H1 (cell line): ENCODE results near the gene NPNT. TPM values are rescaled to one million over a fixed set of nuclear protein-coding genes. Genes with fewer than 3 reads are reported as not detected.

Experiments used
- CTCF ChIA-PET: fragments of 300-600 bp; sonication (Branson Sonifier 250); formaldehyde crosslinking; loops from one replicate; lab custom pipeline; 2021; ENCODE audit not compliant: partially characterized antibody; lab: Charles Lee
- POLR2A ChIA-PET: fragments of 300-600 bp; sonication (Branson Sonifier 250); formaldehyde crosslinking; loops from one replicate; lab custom pipeline; 2021; ENCODE audit warnings: inconsistent platforms; ENCODE audit not compliant: partially characterized antibody; lab: Charles Lee
- DNase-seq, 2 experiments: peaks; one replicate each; pipeline versions ENCODE4 v3.0.0 to v3.0.0-alpha.2; 2010 to 2022; ENCODE audit warnings: low spot score in 2 of 2, low read depth in 1 of 2, mixed read lengths in 1 of 2
- FAIRE-seq: peaks from 2 replicates; lab custom pipeline; 2011; peaks lifted over from hg19 to GRCh38; lab: Jason Lieb, UNC
- H2AFZ ChIP-seq: 2 replicates; pipeline ENCODE4 v1.8.1; 2012; ENCODE audit warnings: low read length, inconsistent platforms
- H2AK5ac ChIP-seq: 2 replicates; pipeline ENCODE4 v1.6.1; 2013; ENCODE audit warnings: low read depth, low read length
- H2BK120ac ChIP-seq: replicated peaks from 2 replicates; pipeline ENCODE3; 2013; ENCODE audit warnings: low read depth, low read length, inconsistent platforms
- H2BK12ac ChIP-seq: 2 replicates; pipeline ENCODE4 v1.6.1; 2013; ENCODE audit warnings: low read depth, low read length
- H2BK15ac ChIP-seq: 2 replicates; pipeline ENCODE4 v1.6.1; 2013; ENCODE audit warnings: low read length
- H2BK20ac ChIP-seq: 2 replicates; pipeline ENCODE4 v1.6.1; 2013; ENCODE audit warnings: low read length
- H2BK5ac ChIP-seq: 2 replicates; pipeline ENCODE4 v1.6.1; 2013; ENCODE audit warnings: low read depth, low read length
- H3K14ac ChIP-seq: 2 replicates; pipeline ENCODE4 v1.6.1; 2013; ENCODE audit warnings: inconsistent platforms; ENCODE audit not compliant: insufficient read length
- H3K18ac ChIP-seq: 2 replicates; pipeline ENCODE4 v1.6.1; 2013; ENCODE audit warnings: low read length; ENCODE audit errors: extremely low read depth
- H3K23ac ChIP-seq: 2 replicates; pipeline ENCODE4 v1.6.1; 2013; ENCODE audit warnings: inconsistent platforms; ENCODE audit not compliant: insufficient read length
- H3K23me2 ChIP-seq: 2 replicates; pipeline ENCODE4 v1.6.1; 2013; ENCODE audit warnings: low read depth, low read length
- H3K27ac ChIP-seq: 2 replicates; pipeline ENCODE4 v1.6.1; 2011; ENCODE audit warnings: low read depth, low read length, inconsistent platforms
- H3K27me3 ChIP-seq, 4 experiments: replicated peaks in 1 of 4; 1 replicate in 1 of 4; 2 replicates in 3 of 4; pipeline versions ENCODE4 v1.6.1 to v1.8.1; 2011 to 2013; ENCODE audit warnings: low read length in 3 of 4, mild to moderate bottlenecking in 3 of 4, inconsistent platforms in 2 of 4, mixed read lengths in 2 of 4, moderate library complexity in 1 of 4; ENCODE audit not compliant: control insufficient read depth in 3 of 4, insufficient read depth in 3 of 4; ENCODE audit errors: extremely low read depth in 1 of 4
- H3K36me3 ChIP-seq, 4 experiments: 2 replicates each; pipeline versions ENCODE4 v1.6.1 to v1.8.1; 2011 to 2013; ENCODE audit warnings: mild to moderate bottlenecking in 4 of 4, low read length in 3 of 4, moderate library complexity in 2 of 4, control low read depth in 1 of 4, inconsistent platforms in 1 of 4; ENCODE audit not compliant: insufficient read depth in 4 of 4, control insufficient read depth in 2 of 4
- H3K4ac ChIP-seq: replicated peaks from 2 replicates; pipeline ENCODE3; 2013; ENCODE audit warnings: low read length, low read depth, mixed read lengths, inconsistent platforms; ENCODE audit not compliant: insufficient read length
- H3K4me1 ChIP-seq, 4 experiments: replicated peaks in 1 of 4; 1 replicate in 1 of 4; 2 replicates in 3 of 4; pipeline versions ENCODE4 v1.6.1 to v1.8.1; 2011 to 2013; ENCODE audit warnings: low read length in 3 of 4, inconsistent platforms in 2 of 4, mixed read lengths in 1 of 4; ENCODE audit not compliant: insufficient read depth in 4 of 4, control insufficient read depth in 3 of 4
- H3K4me2 ChIP-seq, 2 experiments: 2 replicates each; pipeline versions ENCODE4 v1.6.1 to v1.8.1; 2011 to 2013; ENCODE audit warnings: low read depth in 2 of 2, low read length in 2 of 2, control low read depth in 1 of 2, inconsistent platforms in 1 of 2, mild to moderate bottlenecking in 1 of 2; ENCODE audit not compliant: insufficient read depth in 1 of 2
- H3K4me3 ChIP-seq, 4 experiments: fragments of 200-600, 300-600 bp in 1 of 4; sonication (generic), shearing (Covaris generic), sonication (Bioruptor Twin) in 1 of 4; 2 replicates each; pipeline versions ENCODE4 v1.5.1 to v1.8.1; 2011 to 2016; ENCODE audit warnings: low read length in 4 of 4, low read depth in 3 of 4, control low read depth in 2 of 4, inconsistent platforms in 2 of 4, mild to moderate bottlenecking in 2 of 4, mixed read lengths in 1 of 4, moderate library complexity in 1 of 4; ENCODE audit not compliant: insufficient read depth in 2 of 4; ENCODE audit errors: extremely low read depth in 1 of 4
- H3K56ac ChIP-seq: replicated peaks from 2 replicates; pipeline ENCODE3; 2013; ENCODE audit warnings: low read depth, mild to moderate bottlenecking, mixed read lengths, low read length, inconsistent platforms; ENCODE audit not compliant: insufficient read length
- H3K79me1 ChIP-seq: 2 replicates; pipeline ENCODE4 v1.6.1; 2013; ENCODE audit warnings: low read depth, low read length, control low read depth
- H3K79me2 ChIP-seq, 2 experiments: 2 replicates each; pipeline versions ENCODE4 v1.6.1 to v1.8.1; 2012 to 2013; ENCODE audit warnings: low read length in 2 of 2, mild to moderate bottlenecking in 2 of 2, inconsistent platforms in 1 of 2; ENCODE audit not compliant: insufficient read depth in 2 of 2, control insufficient read depth in 1 of 2
- H3K9ac ChIP-seq, 4 experiments: replicated peaks in 1 of 4; 1 replicate in 1 of 4; 2 replicates in 3 of 4; pipeline versions ENCODE4 v1.6.1 to v1.8.1; 2011 to 2013; ENCODE audit warnings: low read depth in 3 of 4, low read length in 3 of 4, control low read depth in 2 of 4, mild to moderate bottlenecking in 2 of 4, moderate library complexity in 2 of 4, inconsistent platforms in 1 of 4; ENCODE audit errors: extremely low read depth in 1 of 4
- H3K9me3 ChIP-seq, 2 experiments: 2 replicates each; pipeline versions ENCODE4 v1.6.1 to v1.8.1; 2012 to 2013; ENCODE audit warnings: mild to moderate bottlenecking in 2 of 2, moderate library complexity in 2 of 2, control low read depth in 1 of 2, inconsistent platforms in 1 of 2, low read depth in 1 of 2, low read length in 1 of 2, mixed read lengths in 1 of 2; ENCODE audit not compliant: insufficient read depth in 2 of 2
- H4K20me1 ChIP-seq, 2 experiments: replicated peaks in 1 of 2; 2 replicates each; pipeline versions ENCODE3 to v1.8.1; 2011 to 2013; ENCODE audit warnings: inconsistent platforms in 2 of 2, low read length in 2 of 2, mild to moderate bottlenecking in 1 of 2; ENCODE audit not compliant: insufficient read depth in 2 of 2, control insufficient read depth in 1 of 2
- H4K5ac ChIP-seq: 2 replicates; pipeline ENCODE4 v1.6.1; 2013; ENCODE audit warnings: low read length, low read depth, mixed read lengths, inconsistent platforms; ENCODE audit not compliant: insufficient read length
- H4K8ac ChIP-seq: 2 replicates; pipeline ENCODE4 v1.8.0; 2013; ENCODE audit warnings: mild to moderate bottlenecking, moderate library complexity, low read length, inconsistent platforms; ENCODE audit not compliant: insufficient read depth; ENCODE audit errors: extremely low read depth
- H4K91ac ChIP-seq: replicated peaks from 2 replicates; pipeline ENCODE3; 2013; ENCODE audit warnings: low read length, mixed read lengths, inconsistent platforms; ENCODE audit not compliant: insufficient read length
- EZH2 ChIP-seq: fragments of 200-600 bp; sonication (generic); IDR thresholded peaks from 2 replicates; pipeline ENCODE4 v1.7.1; 2012; ENCODE audit warnings: low read depth, mild to moderate bottlenecking, moderate library complexity, low read length, inconsistent platforms; ENCODE audit not compliant: severe bottlenecking
- TAF1 ChIP-seq: IDR thresholded peaks from 2 replicates; pipeline ENCODE4 v1.6.1; 2011; ENCODE audit warnings: mild to moderate bottlenecking, low read depth, low read length
- polyA plus RNA-seq, 7 experiments: library from polyadenylated mRNA; depleted of rRNA in 3 of 7; stranded (reverse) in 5 of 7; unstranded in 2 of 7; fragments of >200 nt in 5 of 7; fragments of 200-250 nt in 2 of 7; gene quantifications; 1 replicate in 5 of 7; 2 replicates in 1 of 7; 4 replicates in 1 of 7; pipeline versions ENCODE4 v1.2.1 to v1.2.3, GENCODE V29; 2011 to 2013; ENCODE audit warnings: missing spikeins in 2 of 7, mixed read lengths in 2 of 7
- total RNA-seq: library from RNA; stranded (reverse); fragmentation: NEBNext Ultra II Directional; extraction: Animal tissue kit (Norgen Biotek cat#: 25700); gene quantifications from 2 replicates; pipeline ENCODE4 v1.2.1, GENCODE V29; 2021

NPNT gene
- total and polyA plus RNA-seq, 2 of the 8 experiments (the other 6 are each of a cell fraction or from before 2014, with no cell fraction given), result 0.24 to 0.97 TPM

DNA sequence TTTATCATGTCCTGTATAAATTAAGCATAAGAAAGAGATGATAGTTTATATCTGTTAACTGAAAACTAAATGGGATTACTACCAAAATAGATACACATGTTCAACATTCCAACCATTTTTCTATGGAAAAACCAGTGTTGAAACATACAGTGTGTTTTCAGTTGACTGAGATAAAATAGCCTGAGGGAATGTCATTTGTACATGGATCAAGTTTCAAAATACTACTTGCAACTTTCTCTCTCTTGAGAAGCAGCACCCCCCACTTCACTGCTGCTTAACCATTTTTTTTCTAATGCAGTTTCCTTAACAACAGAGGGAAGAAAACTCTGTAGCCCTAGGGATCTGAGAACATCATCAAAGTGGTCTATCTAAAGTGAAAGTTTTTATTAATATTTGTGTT lies 70.8 kb downstream of the NPNT start:
- Histone ChIP-seq H3K79me2 (no peaks in the 10 kb centered on the region), H3K27ac (no peak overlapping the region), H3K23ac (no peak overlapping the region), H3K9me3 (no peaks in the 10 kb centered on the region), H3K36me3 (no peaks in the 10 kb centered on the region), H4K8ac (no peak overlapping the region), H4K91ac (no peak overlapping the region), H3K18ac (no peak overlapping the region), H3K14ac (no peak overlapping the region), H2BK120ac (no peak overlapping the region), H4K5ac (no peak overlapping the region), H3K27me3 (no peaks in the 10 kb centered on the region; a peak in 1 of 7 replicates), H3K4me2 (no peak overlapping the region), H4K20me1 (no peaks in the 10 kb centered on the region), H3K9ac (no peak overlapping the region), H2BK5ac (no peak overlapping the region), H3K23me2 (no peaks in the 10 kb centered on the region), H3K4me1 (peaks cover 0 to 7% (median 5%) of the 10 kb centered on the region in 4 experiments; a peak in 3 of 7 replicates), H2AK5ac (no peak overlapping the region), H3K4me3 (no peak overlapping the region), H3K56ac (no peak overlapping the region), H2BK15ac (no peak overlapping the region), H2BK12ac (no peak overlapping the region), H3K79me1 (no peaks in the 10 kb centered on the region), H2AFZ (no peak overlapping the region), H3K4ac (no peak overlapping the region), H2BK20ac (no peak overlapping the region)
- TF ChIP-seq TAF1, result no peak
- TF ChIP-seq EZH2, result no peak
- ChIA-PET CTCF (no interaction called here), POLR2A (no interaction called here)
- DNase-seq (no peak), FAIRE-seq (no peak)
